Right renal cortex interstitium (tissue), 3 donors: Measurements from ENCODE around the gene NPFF. TPM values are rescaled to one million over a fixed set of nuclear protein-coding genes. Genes with fewer than 3 reads are reported as not detected.
"Not testable (repeated sequence)": the region's sequence is repeated elsewhere in the genome, so short reads cannot be mapped to it uniquely, and the experiment has no call there.

Source experiments
- DNase-seq, 3 donors: peaks; one replicate each; pipeline ENCODE4 v3.0.0-alpha.2; 2013; ENCODE audit warnings: low read depth in 3 of 3, low spot score in 2 of 3
- polyA plus RNA-seq, 3 donors: library from polyadenylated mRNA; unstranded; fragments of 120-200 nt; gene quantifications; one replicate each; pipeline ENCODE4 v1.2.1, GENCODE V29; 2013; ENCODE audit not compliant: insufficient read length in 3 of 3

NPFF gene
- polyA plus RNA-seq: 1 to 10 TPM in 1 of 3 donors, under 1 TPM in 2; 0.40 to 1.4 (median 0.61) TPM

- DNase-seq: no peak
Measured at GRCh38 chr12:53506881-53507602, at the start of gene NPFF. Gene NPFF (minus strand): TSS chr12:53507484. CDS start chr12:53507474, 10 bp downstream.

GRCh38 chr12:53552361-53553327, 45.4 kb upstream of the NPFF start:
- no peak for DNase-seq

- DNase-seq: no peak
Measured at GRCh38 chr12:53551889-53552291, 44.6 kb upstream of the NPFF start.

- no peak for DNase-seq
Measured at GRCh38 chr12:53550595-53550994, 43.3 kb upstream of the NPFF start.

GRCh38 chr12:53550131-53550530, 42.8 kb upstream of the NPFF start:
- DNase-seq: not testable (repeated sequence)

- DNase-seq: not testable (repeated sequence)
Measured at GRCh38 chr12:53548354-53548753, 41.1 kb upstream of the NPFF start.

- no peak for DNase-seq
Measured at GRCh38 chr12:53543539-53543938, 36.3 kb upstream of the NPFF start.

GRCh38 chr12:53539526-53539925, 32.2 kb upstream of the NPFF start:
- no peak for DNase-seq

- no peak for DNase-seq
Measured at GRCh38 chr12:53538209-53538689, 31.0 kb upstream of the NPFF start.

GRCh38 chr12:53536962-53537361, 29.7 kb upstream of the NPFF start:
- no peak for DNase-seq

- DNase-seq: no peak
Measured at GRCh38 chr12:53533471-53533870, 26.2 kb upstream of the NPFF start.

- DNase-seq: no peak
Measured at GRCh38 chr12:53532524-53533445, 25.5 kb upstream of the NPFF start.

- DNase-seq: no peak
Measured at GRCh38 chr12:53532021-53532420, 24.7 kb upstream of the NPFF start.

- DNase-seq: no peak
Measured at GRCh38 chr12:53530920-53531319, 23.6 kb upstream of the NPFF start.

GRCh38 chr12:53530061-53530460, 22.8 kb upstream of the NPFF start:
- DNase-seq: no peak

- no peak for DNase-seq
Measured at GRCh38 chr12:53524476-53524875, 17.2 kb upstream of the NPFF start.

GRCh38 chr12:53523131-53523530, 15.8 kb upstream of the NPFF start:
- no peak for DNase-seq

GRCh38 chr12:53518381-53518780, 11.1 kb upstream of the NPFF start:
- no peak for DNase-seq

- no peak for DNase-seq
Measured at GRCh38 chr12:53516758-53517455, 9.6 kb upstream of the NPFF start.

- no peak for DNase-seq
Measured at GRCh38 chr12:53515291-53515680, 8.0 kb upstream of the NPFF start.
